Testis (tissue), 2 donors: ENCODE results near the gene ENDOU.

ENCODE experiments used
- CTCF ChIP-seq, 3 experiments: fragments of 450-650 bp in 2 of 3; fragments of 200-600 bp in 1 of 3; sonication (generic) in 1 of 3; IDR thresholded peaks; one replicate each; pipeline ENCODE4 v1.5.1; 2016 to 2019; ENCODE audit warnings: antibody characterized with exemption in 3 of 3, mild to moderate bottlenecking in 2 of 3, moderate library complexity in 1 of 3
- POLR2A ChIP-seq: fragments of 450-650 bp; IDR thresholded peaks from one replicate; pipeline ENCODE4 v1.6.1; 2017; ENCODE audit warnings: antibody characterized with exemption, mild to moderate bottlenecking, moderate library complexity

- no peak for TF ChIP-seq POLR2A
- no peak for TF ChIP-seq CTCF (IDR thresholded peaks at IDR 0.05)
Measured at GRCh38 chr12:47698055-47698454, 27.2 kb downstream of the ENDOU start.
